Ecto neural progenitor cell (in vitro differentiated cells): ENCODE measurements around the gene VAT1L.
A peak's percentile ranks its signal among the peaks of the same experiment; 100 is the strongest.

Experiments
- DNase-seq: peaks from one replicate; pipeline ENCODE4 v3.0.0-alpha.2; 2018; ENCODE audit warnings: low spot score

The VAT1L gene

GRCh38 chr16:77995843-77996455 is 207.6 kb downstream of the VAT1L start:
- no peak for DNase-seq

GRCh38 chr16:77998350-77999023 is 210.1 kb downstream of the VAT1L start:
- no peak for DNase-seq

GRCh38 chr16:78001451-78002025 is 213.2 kb downstream of the VAT1L start:
- DNase-seq: no peak

GRCh38 chr16:78002915-78003538 is 214.7 kb downstream of the VAT1L start:
- peak; percentile 92 for DNase-seq

GRCh38 chr16:78004517-78004916 is 216.2 kb downstream of the VAT1L start:
- DNase-seq: no peak

GRCh38 chr16:78005881-78006280 is 217.5 kb downstream of the VAT1L start:
- no peak for DNase-seq

GRCh38 chr16:78007121-78007520 is 218.8 kb downstream of the VAT1L start:
- DNase-seq: no peak

- peak; percentile 50 for DNase-seq
Measured at GRCh38 chr16:78022347-78023060, 234.1 kb downstream of the VAT1L start, which contains the start of gene CLEC3A. CLEC3A (plus strand) TSS chr16:78022548; CDS start chr16:78022627, 79 bp downstream.

- no peak for DNase-seq
Measured at GRCh38 chr16:78024159-78024558, 235.8 kb downstream of the VAT1L start.

GRCh38 chr16:78025631-78026030 is 237.3 kb downstream of the VAT1L start:
- DNase-seq: no peak

GRCh38 chr16:78028018-78028417 is 239.7 kb downstream of the VAT1L start:
- no peak for DNase-seq
